Measurements from ENCODE around the gene NOL8.

Gene NOL8

GRCh38 chr9:92325269-92325990, at the start of gene NOL8, which contains the start of gene CENPP:
Gene NOL8 (minus strand): TSS chr9:92325350. CDS start chr9:92324161, 1,189 bp downstream.
Gene CENPP (plus strand): TSS chr9:92325953.
- peak within 1 kb of the TSS; percentile 89 for H3K27ac ChIP-seq
- no peak for DNase-seq (ENCODE audit: low read depth, low spot score)

GRCh38 chr9:92373167-92373566, 48.0 kb upstream of the NOL8 start:
- no peak for DNase-seq (ENCODE audit: low read depth, low spot score)
- H3K27ac ChIP-seq: no peak overlapping the region

GRCh38 chr9:92369075-92369474, 43.9 kb upstream of the NOL8 start:
- no peak for DNase-seq (ENCODE audit: low read depth, low spot score)
- H3K27ac ChIP-seq: no peak overlapping the region

GRCh38 chr9:92360083-92360482, 34.9 kb upstream of the NOL8 start:
- H3K27ac ChIP-seq: no peak overlapping the region
- no peak for DNase-seq (ENCODE audit: low read depth, low spot score)

- DNase-seq (ENCODE audit: low read depth, low spot score): no peak
- H3K27ac ChIP-seq: no peak overlapping the region
Observed at GRCh38 chr9:92359394-92359995, 34.3 kb upstream of the NOL8 start.

GRCh38 chr9:92353051-92353450, 27.9 kb upstream of the NOL8 start:
- H3K27ac ChIP-seq: no peak overlapping the region
- DNase-seq (ENCODE audit: low read depth, low spot score): no peak

GRCh38 chr9:92350740-92351133, 25.6 kb upstream of the NOL8 start:
- H3K27ac ChIP-seq: no peak overlapping the region
- DNase-seq (ENCODE audit: low read depth, low spot score): no peak

- DNase-seq (ENCODE audit: low read depth, low spot score): no peak
- no peak overlapping the region for H3K27ac ChIP-seq
Observed at GRCh38 chr9:92349771-92350739, 24.9 kb upstream of the NOL8 start.

GRCh38 chr9:92345582-92345981, 20.4 kb upstream of the NOL8 start:
- no peak overlapping the region for H3K27ac ChIP-seq
- DNase-seq (ENCODE audit: low read depth, low spot score): no peak

- no peak overlapping the region for H3K27ac ChIP-seq
- DNase-seq (ENCODE audit: low read depth, low spot score): no peak
Observed at GRCh38 chr9:92342825-92343488, 17.8 kb upstream of the NOL8 start.

GRCh38 chr9:92341578-92341977, 16.4 kb upstream of the NOL8 start:
- DNase-seq (ENCODE audit: low read depth, low spot score): no peak
- H3K27ac ChIP-seq: no peak overlapping the region

GRCh38 chr9:92333282-92333634, 8.1 kb upstream of the NOL8 start:
- no peak overlapping the region for H3K27ac ChIP-seq
- no peak for DNase-seq (ENCODE audit: low read depth, low spot score)

- DNase-seq (ENCODE audit: low read depth, low spot score): no peak
- H3K27ac ChIP-seq: no peak overlapping the region
Observed at GRCh38 chr9:92332577-92333281, 7.6 kb upstream of the NOL8 start.

GRCh38 chr9:92328225-92328624, 3.1 kb upstream of the NOL8 start:
- H3K27ac ChIP-seq: no peak overlapping the region
- DNase-seq (ENCODE audit: low read depth, low spot score): no peak

- no peak for DNase-seq (ENCODE audit: low read depth, low spot score)
- H3K27ac ChIP-seq: no peak overlapping the region
Observed at GRCh38 chr9:92327283-92327850, 2.2 kb upstream of the NOL8 start.

GRCh38 chr9:92325991-92326500, 896 bp upstream of the NOL8 start:
- no peak for DNase-seq (ENCODE audit: low read depth, low spot score)
- H3K27ac ChIP-seq: peak overlapping the region; percentile 89

GRCh38 chr9:92324889-92325268, 271 bp downstream of the NOL8 start:
- DNase-seq (ENCODE audit: low read depth, low spot score): no peak
- peak overlapping the region; percentile 89 for H3K27ac ChIP-seq

GRCh38 chr9:92324431-92324830, 719 bp downstream of the NOL8 start:
- H3K27ac ChIP-seq: peak overlapping the region; percentile 89
- no peak for DNase-seq (ENCODE audit: low read depth, low spot score)

- no peak for DNase-seq (ENCODE audit: low read depth, low spot score)
- H3K27ac ChIP-seq: no peak overlapping the region
Observed at GRCh38 chr9:92315456-92315855, 9.7 kb downstream of the NOL8 start.
